Fibroblast of lung (primary cell): Measurements from ENCODE around the gene SLX4.

ENCODE experiments used
- EZH2 ChIP-seq: IDR thresholded peaks from 2 replicates; pipeline ENCODE4 v1.5.1; 2012; ENCODE audit warnings: low read length, control low read depth, mild to moderate bottlenecking; ENCODE audit errors: missing control alignments
- TF ChIP-seq, protein P1 (sequence below), 2 donors: IDR thresholded peaks in 1 of 2; conservative IDR thresholded peaks in 1 of 2; 1 replicate in 1 of 2; 2 replicates in 1 of 2; pipeline ENCODE4 v1.5.1; 2011 to 2012; ENCODE audit warnings: low read length in 2 of 2, control low read depth in 1 of 2, inconsistent platforms in 1 of 2, low read depth in 1 of 2, mild to moderate bottlenecking in 1 of 2

DNA sequence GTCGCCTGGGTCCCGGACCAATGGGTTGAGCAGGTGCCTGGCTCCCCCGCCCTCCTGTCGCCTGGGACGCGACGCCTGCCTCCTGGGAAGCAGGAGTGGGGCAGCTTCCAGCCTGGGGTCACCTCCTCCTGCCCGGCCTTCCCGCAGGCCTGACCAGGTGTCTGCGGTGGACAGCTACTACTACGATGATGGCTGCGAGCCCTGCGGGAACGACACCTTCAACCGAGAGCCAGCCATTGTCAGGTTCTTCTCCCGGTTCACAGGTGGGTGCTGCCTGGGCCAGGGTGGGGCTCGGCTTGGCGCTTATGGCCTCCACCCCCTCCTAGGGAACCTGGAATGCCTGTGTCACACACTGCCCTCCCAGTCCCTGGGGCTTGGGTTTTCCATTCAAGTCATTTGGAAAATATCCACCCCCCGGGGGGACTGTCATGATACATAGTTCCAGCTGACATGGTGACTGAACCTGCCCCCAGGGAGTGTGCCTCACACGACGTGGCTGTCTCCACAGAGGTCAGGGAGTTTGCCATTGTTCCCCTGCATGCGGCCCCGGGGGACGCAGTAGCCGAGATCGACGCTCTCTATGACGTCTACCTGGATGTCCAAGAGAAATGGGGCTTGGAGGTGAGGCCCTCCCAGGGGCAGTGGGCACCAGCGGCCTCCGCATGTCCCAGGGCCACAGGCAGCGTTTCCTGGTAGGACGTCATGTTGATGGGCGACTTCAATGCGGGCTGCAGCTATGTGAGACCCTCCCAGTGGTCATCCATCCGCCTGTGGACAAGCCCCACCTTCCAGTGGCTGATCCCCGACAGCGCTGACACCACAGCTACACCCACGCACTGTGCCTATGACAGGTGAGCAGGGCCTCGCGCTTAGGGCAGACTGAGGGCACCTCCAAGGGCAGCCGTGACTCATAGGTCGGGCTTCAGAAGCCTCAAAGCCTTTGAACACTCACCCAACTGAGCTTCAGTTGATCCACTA is 45.4 kb upstream of the SLX4 start:
- TF ChIP-seq, protein P1, sequence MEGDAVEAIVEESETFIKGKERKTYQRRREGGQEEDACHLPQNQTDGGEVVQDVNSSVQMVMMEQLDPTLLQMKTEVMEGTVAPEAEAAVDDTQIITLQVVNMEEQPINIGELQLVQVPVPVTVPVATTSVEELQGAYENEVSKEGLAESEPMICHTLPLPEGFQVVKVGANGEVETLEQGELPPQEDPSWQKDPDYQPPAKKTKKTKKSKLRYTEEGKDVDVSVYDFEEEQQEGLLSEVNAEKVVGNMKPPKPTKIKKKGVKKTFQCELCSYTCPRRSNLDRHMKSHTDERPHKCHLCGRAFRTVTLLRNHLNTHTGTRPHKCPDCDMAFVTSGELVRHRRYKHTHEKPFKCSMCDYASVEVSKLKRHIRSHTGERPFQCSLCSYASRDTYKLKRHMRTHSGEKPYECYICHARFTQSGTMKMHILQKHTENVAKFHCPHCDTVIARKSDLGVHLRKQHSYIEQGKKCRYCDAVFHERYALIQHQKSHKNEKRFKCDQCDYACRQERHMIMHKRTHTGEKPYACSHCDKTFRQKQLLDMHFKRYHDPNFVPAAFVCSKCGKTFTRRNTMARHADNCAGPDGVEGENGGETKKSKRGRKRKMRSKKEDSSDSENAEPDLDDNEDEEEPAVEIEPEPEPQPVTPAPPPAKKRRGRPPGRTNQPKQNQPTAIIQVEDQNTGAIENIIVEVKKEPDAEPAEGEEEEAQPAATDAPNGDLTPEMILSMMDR (conservative IDR thresholded peaks at IDR 0.05 in 1 of 2, IDR thresholded peaks at IDR 0.05 in 1 of 2; ENCODE audit: low read depth in 1 of 2, low read length in 2 of 2): no peak
- no peak for TF ChIP-seq EZH2
